Smooth muscle cell (in vitro differentiated cells): ENCODE results near the gene CEP131. TPM values are rescaled to one million over a fixed set of nuclear protein-coding genes. Genes with fewer than 3 reads are reported as not detected.

Experiments used
- DNase-seq: peaks from one replicate; lab custom pipeline; 2025; ENCODE audit not compliant: unreplicated experiment; lab: John Stamatoyannopoulos, UW
- H2AFZ ChIP-seq: fragments of 200-600 bp; sonication (generic); 2 replicates; pipeline ENCODE4 v1.6.0; 2016; ENCODE audit warnings: antibody characterized with exemption, low read depth, mild to moderate bottlenecking
- H3F3A ChIP-seq: fragments of 200-600 bp; sonication (generic); 2 replicates; pipeline ENCODE4 v1.6.0; 2017; ENCODE audit warnings: antibody characterized with exemption, low read depth
- H3K27ac ChIP-seq: fragments of 200-600 bp; sonication (generic); 2 replicates; pipeline ENCODE4 v1.5.1; 2016; ENCODE audit warnings: low read depth, mild to moderate bottlenecking
- H3K27me3 ChIP-seq: fragments of 200-600 bp; sonication (generic); 2 replicates; pipeline ENCODE4 v1.6.1; 2016; ENCODE audit warnings: low read depth, mild to moderate bottlenecking
- H3K36me3 ChIP-seq: fragments of 200-600 bp; sonication (generic); 2 replicates; pipeline ENCODE4 v1.5.1; 2016; ENCODE audit warnings: low read depth
- H3K4me1 ChIP-seq: fragments of 200-600 bp; sonication (generic); 2 replicates; pipeline ENCODE4 v1.5.1; 2016; ENCODE audit warnings: low read depth
- H3K4me2 ChIP-seq: fragments of 200-600 bp; sonication (generic); 2 replicates; pipeline ENCODE4 v1.6.0; 2016; ENCODE audit warnings: mild to moderate bottlenecking
- H3K4me3 ChIP-seq: fragments of 200-600 bp; sonication (generic); 2 replicates; pipeline ENCODE4 v1.5.1; 2016; ENCODE audit warnings: mild to moderate bottlenecking
- H3K79me2 ChIP-seq: fragments of 200-600 bp; sonication (generic); 2 replicates; pipeline ENCODE4 v1.6.0; 2016; ENCODE audit warnings: low read depth, mild to moderate bottlenecking
- H3K9ac ChIP-seq: fragments of 200-600 bp; sonication (generic); 2 replicates; pipeline ENCODE4 v1.6.0; 2016; ENCODE audit warnings: low read depth
- H3K9me3 ChIP-seq: fragments of 200-600 bp; sonication (generic); replicated peaks from 2 replicates; pipeline ENCODE4 v1.5.1; 2016; ENCODE audit warnings: low read depth
- H4K20me1 ChIP-seq: fragments of 200-600 bp; sonication (generic); 2 replicates; pipeline ENCODE4 v1.6.0; 2016; ENCODE audit warnings: low read depth
- WGBS: methylation state at CpG from one replicate; pipeline ENCODE4 v1.1.7; 2016; ENCODE audit warnings: low lambda C conversion rate; 5-methylcytosine and 5-hydroxymethylcytosine counted together
- polyA plus RNA-seq: library from polyadenylated mRNA; unstranded; fragments of >200 nt; fragmentation: Nextera tagmentation; extraction: Ambion mirVana; gene quantifications from 2 replicates; pipeline ENCODE4 v1.2.1, GENCODE V29; 2016
- total RNA-seq: library from RNA; depleted of rRNA; stranded (reverse); fragments of >200 nt; gene quantifications from 2 replicates; pipeline ENCODE4 v1.2.3, GENCODE V29; 2014
- TF ChIP-seq, protein P1 (sequence below): fragments of 200-600 bp; sonication (generic); IDR thresholded peaks from 2 replicates; pipeline ENCODE4 v1.5.1; 2017; ENCODE audit warnings: borderline replicate concordance, mild to moderate bottlenecking, antibody characterized with exemption; ENCODE audit not compliant: insufficient read depth, poor library complexity, severe bottlenecking

CEP131 gene
- total and polyA plus RNA-seq, 2 experiments from 2014 or later = 3.0 to 13.4 TPM

DNA sequence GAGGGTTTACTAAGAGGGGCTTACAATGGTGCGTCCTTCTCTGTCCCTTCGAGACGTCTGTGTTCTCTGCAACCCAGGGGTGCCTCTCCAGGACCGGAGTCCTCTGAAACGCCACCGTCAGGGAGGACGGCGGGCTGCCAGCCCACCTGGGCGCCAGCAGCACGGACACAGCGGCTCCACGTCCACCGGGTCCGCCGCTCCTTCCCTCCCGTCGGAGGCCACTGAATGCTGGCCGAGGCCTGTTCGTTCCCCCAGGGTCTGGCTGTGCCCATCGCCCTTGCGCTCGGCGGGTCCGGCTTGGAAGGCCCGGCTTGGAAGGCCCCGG lies 15.7 kb upstream of the CEP131 start:
- peak overlapping the region; percentile 53 for H2AFZ ChIP-seq
- H3K4me1 ChIP-seq = peaks cover 7% of the 10 kb centered on the region
- peaks cover 50% of the 10 kb centered on the region for H4K20me1 ChIP-seq
- TF ChIP-seq, protein P1, sequence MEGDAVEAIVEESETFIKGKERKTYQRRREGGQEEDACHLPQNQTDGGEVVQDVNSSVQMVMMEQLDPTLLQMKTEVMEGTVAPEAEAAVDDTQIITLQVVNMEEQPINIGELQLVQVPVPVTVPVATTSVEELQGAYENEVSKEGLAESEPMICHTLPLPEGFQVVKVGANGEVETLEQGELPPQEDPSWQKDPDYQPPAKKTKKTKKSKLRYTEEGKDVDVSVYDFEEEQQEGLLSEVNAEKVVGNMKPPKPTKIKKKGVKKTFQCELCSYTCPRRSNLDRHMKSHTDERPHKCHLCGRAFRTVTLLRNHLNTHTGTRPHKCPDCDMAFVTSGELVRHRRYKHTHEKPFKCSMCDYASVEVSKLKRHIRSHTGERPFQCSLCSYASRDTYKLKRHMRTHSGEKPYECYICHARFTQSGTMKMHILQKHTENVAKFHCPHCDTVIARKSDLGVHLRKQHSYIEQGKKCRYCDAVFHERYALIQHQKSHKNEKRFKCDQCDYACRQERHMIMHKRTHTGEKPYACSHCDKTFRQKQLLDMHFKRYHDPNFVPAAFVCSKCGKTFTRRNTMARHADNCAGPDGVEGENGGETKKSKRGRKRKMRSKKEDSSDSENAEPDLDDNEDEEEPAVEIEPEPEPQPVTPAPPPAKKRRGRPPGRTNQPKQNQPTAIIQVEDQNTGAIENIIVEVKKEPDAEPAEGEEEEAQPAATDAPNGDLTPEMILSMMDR = no peak
- H3F3A ChIP-seq = peaks cover 6% of the 10 kb centered on the region
- no peaks in the 10 kb centered on the region for H3K36me3 ChIP-seq
- no peaks in the 10 kb centered on the region for H3K27me3 ChIP-seq
- H3K79me2 ChIP-seq = peaks cover 36% of the 10 kb centered on the region
- DNase-seq = no peak
- H3K9ac ChIP-seq = peak overlapping the region; percentile 90
- H3K27ac ChIP-seq = no peak overlapping the region
- WGBS = 1% methylated on average over 25 of the region's 26 CpGs
- H3K4me2 ChIP-seq = peak overlapping the region; percentile 99
- H3K9me3 ChIP-seq = no peaks in the 10 kb centered on the region
- peak overlapping the region; percentile 83 for H3K4me3 ChIP-seq

DNA sequence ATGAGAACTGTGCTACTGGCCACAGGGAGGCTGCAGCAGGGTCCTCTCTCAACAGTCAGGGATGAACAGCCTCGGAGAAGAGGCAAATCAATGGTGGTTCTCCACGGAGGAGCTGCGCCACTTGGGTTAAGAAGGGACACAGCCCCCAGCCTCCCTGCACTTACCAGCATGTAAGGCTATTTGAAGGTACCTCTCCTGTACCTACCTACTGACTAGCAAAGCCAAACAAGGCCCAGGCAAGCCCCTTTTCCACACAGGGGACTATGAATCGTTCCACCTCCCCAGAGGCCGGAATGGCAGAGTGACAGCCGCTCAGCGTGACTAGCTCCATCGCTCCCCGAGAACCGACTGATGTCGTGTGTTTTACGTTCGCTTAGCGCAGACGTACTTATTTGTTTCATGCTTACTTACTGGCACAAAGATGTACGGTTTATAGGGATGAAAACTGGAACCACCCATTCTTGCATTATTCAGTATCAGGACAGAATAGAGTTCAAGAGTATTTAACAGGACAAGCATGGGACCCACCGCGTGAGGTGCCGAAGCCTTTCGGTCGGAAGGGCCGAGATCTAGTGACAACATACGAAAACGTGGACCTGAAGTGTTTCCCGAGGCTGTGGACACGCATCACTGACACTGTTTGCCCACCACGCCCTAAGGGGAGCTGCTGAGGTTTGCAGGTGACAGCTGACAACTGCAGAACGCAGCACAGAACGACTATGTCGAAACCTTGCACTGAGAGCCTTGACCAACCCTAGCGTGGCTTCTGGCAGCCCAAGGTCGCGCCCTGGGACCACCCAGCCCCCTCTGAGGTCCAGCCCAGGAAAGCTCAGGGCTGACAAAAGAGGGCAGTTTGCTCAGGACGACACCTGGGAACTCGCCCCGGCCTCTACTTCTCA lies 15.1 kb upstream of the CEP131 start:
- WGBS = 68% methylated on average over 36 of the region's 36 CpGs
- H3K79me2 ChIP-seq = peaks cover 36% of the 10 kb centered on the region
- H3K9ac ChIP-seq = peak overlapping the region; percentile 90
- DNase-seq = no peak
- peak overlapping the region; percentile 99 for H3K4me2 ChIP-seq
- no peaks in the 10 kb centered on the region for H3K27me3 ChIP-seq
- no peak overlapping the region for H3K27ac ChIP-seq
- peak overlapping the region; percentile 83 for H3K4me3 ChIP-seq
- no peaks in the 10 kb centered on the region for H3K9me3 ChIP-seq
- TF ChIP-seq, protein P1 = no peak
- H3K36me3 ChIP-seq = no peaks in the 10 kb centered on the region
- peaks cover 7% of the 10 kb centered on the region for H3K4me1 ChIP-seq
- H3F3A ChIP-seq = peaks cover 2% of the 10 kb centered on the region
- peaks cover 55% of the 10 kb centered on the region for H4K20me1 ChIP-seq
- H2AFZ ChIP-seq = no peak overlapping the region

DNA sequence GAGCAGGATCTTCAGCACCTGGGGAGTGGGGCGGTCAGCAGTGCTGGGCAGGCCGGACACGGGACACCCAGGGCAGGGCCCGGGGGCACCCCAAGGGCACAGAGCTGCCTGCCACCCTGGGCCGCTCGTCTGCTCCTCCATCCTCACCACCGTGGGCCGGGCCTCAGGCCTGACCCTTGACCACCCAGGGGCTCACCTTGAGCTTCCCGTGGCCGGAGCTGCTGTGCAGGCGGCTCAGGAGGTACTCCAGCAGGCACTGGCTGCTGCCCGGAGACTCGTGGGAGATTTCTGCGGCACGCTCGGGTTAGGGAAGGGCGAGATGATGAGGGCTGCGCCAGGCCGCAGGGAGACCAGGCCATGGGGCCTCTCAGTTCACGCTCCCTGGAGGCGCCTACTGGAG lies 14.0 kb upstream of the CEP131 start:
- Histone ChIP-seq H3F3A (no peaks in the 10 kb centered on the region), H2AFZ (no peak overlapping the region), H4K20me1 (peaks cover 50% of the 10 kb centered on the region), H3K4me3 (no peak overlapping the region), H3K36me3 (no peaks in the 10 kb centered on the region), H3K79me2 (peaks cover 36% of the 10 kb centered on the region), H3K4me1 (peaks cover 7% of the 10 kb centered on the region), H3K27ac (no peak overlapping the region), H3K9me3 (no peaks in the 10 kb centered on the region), H3K4me2 (no peak overlapping the region), H3K9ac (no peak overlapping the region), H3K27me3 (no peaks in the 10 kb centered on the region)
- 92% methylated on average over 21 of the region's 21 CpGs for WGBS
- TF ChIP-seq, protein P1 = no peak
- no peak for DNase-seq
